NCI-H1436 (cell line): ENCODE data around the gene PPP1R1A.

Experiments used
- DNase-seq: peaks from one replicate; lab custom pipeline; 2025; lab: John Stamatoyannopoulos, UW

PPP1R1A gene

DNA sequence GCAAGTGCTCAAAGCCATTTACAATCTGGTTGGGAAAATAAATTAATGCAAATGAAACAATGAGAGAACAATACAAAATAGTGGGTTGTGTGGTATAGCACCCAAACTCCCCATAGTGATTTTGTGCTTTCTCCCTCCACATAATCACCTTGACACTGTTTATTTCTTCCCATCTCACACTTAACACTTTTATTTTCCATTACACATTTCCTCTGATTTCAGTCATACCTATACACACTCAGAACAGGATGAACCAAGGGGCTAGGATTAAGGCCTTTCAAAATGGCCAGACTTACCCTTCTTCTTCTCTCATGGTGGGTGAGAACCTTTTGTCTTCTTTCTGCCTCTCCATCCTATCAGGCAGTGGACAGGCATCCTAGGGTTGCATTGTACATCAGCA is 53.0 kb downstream of the PPP1R1A start:
- no peak for DNase-seq

DNA sequence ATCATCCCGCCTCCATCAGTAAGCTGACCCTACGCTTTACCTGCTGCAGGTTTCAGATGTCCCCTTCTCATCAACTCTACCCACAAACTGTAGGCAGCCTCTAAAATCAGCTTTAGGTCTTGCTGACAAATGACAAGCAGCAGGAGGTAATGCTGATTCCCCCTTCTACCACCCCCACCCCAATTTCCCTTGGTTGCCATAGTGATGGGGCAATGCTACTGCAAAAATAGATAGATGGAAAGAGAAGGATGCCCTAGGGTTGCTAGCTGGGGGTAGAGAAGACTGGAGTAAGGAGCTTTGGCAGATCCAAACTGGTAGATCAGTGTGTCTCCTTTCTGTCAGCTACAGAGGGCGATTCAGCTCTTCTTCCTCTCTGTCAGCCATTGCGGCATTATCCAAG is 58.9 kb downstream of the PPP1R1A start:
- DNase-seq: no peak
